GM12875 (cell line): ENCODE data around the gene NAV2.

Experiments
- H3K4me3 ChIP-seq: one replicate; pipeline ENCODE4 v1.5.1; 2011; ENCODE audit warnings: low read depth, low read length, control low read depth
- TF ChIP-seq, protein P1 (sequence below): IDR thresholded peaks from 2 replicates; pipeline ENCODE4 v1.5.1; 2011; ENCODE audit warnings: low read depth, mild to moderate bottlenecking, control low read depth, inconsistent platforms, low read length, moderate library complexity, borderline replicate concordance; ENCODE audit not compliant: insufficient read depth

Gene NAV2

GRCh38 chr11:19677381-19678080, 35.1 kb upstream of the NAV2 start:
- TF ChIP-seq, protein P1, sequence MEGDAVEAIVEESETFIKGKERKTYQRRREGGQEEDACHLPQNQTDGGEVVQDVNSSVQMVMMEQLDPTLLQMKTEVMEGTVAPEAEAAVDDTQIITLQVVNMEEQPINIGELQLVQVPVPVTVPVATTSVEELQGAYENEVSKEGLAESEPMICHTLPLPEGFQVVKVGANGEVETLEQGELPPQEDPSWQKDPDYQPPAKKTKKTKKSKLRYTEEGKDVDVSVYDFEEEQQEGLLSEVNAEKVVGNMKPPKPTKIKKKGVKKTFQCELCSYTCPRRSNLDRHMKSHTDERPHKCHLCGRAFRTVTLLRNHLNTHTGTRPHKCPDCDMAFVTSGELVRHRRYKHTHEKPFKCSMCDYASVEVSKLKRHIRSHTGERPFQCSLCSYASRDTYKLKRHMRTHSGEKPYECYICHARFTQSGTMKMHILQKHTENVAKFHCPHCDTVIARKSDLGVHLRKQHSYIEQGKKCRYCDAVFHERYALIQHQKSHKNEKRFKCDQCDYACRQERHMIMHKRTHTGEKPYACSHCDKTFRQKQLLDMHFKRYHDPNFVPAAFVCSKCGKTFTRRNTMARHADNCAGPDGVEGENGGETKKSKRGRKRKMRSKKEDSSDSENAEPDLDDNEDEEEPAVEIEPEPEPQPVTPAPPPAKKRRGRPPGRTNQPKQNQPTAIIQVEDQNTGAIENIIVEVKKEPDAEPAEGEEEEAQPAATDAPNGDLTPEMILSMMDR: no peak
- no peak overlapping the region for H3K4me3 ChIP-seq

- TF ChIP-seq, protein P1: no peak
- no peak overlapping the region for H3K4me3 ChIP-seq
Measured at GRCh38 chr11:19679952-19680828, 32.4 kb upstream of the NAV2 start.

GRCh38 chr11:19680829-19681368, 31.7 kb upstream of the NAV2 start:
- no peak overlapping the region for H3K4me3 ChIP-seq

GRCh38 chr11:19683141-19683805, 29.4 kb upstream of the NAV2 start:
- TF ChIP-seq, protein P1: no peak
- no peak overlapping the region for H3K4me3 ChIP-seq

More at GRCh38 chr11:19680829-19681368, 31.7 kb upstream of the NAV2 start:
- TF ChIP-seq, protein P1: no peak

DNA sequence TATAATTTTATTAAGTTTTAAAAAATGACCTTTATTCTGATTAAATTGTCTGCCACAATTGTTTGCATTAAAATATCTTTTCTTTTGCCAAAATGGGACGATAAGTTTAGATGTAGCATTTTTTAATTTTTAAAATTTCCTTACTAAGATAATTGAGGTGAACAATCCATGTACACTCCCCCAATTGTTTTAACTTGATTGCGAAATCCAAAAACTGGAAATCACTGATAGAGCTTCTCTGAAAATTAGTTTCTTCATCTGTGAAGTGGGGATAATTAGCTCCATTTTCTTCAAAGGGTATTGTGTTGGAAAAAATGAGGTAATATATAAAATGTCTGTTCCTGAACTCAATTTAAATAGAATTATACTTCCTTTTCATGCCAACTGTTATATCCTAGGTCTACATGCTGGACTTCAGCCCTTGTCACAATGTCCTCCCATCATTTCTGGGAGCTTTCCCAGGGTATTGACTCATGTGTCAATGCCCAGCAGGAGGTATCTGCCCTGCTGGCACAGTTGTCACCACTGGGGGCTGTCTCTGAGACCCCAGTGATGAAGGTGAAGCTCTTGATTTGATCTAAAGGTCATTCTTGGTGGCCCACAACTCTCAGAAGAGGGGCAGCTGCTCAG, 28.7 kb upstream of the NAV2 start:
- TF ChIP-seq, protein P1: no peak
- H3K4me3 ChIP-seq: no peak overlapping the region

DNA sequence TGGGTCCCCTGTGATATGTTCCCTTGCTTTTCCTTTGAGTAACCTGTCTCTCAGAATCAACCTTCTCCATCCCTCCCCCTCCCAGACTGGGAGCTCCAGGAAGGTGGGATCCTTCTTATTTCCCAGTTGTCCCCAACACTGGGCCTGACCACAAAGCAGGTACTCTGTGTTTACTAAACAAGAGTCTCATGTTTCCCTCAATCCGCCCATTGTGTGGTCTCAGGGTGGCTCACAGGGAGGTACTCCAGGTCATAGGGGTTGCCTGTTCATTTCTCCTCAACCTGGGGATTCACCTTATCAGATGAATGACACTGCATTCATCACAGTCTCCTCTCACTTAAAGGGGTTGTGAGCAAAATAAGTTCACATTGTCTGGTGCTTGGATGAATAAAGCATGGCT, 26.4 kb upstream of the NAV2 start:
- TF ChIP-seq, protein P1: no peak
- H3K4me3 ChIP-seq: no peak overlapping the region
